Measurements from ENCODE around the gene CD28. TPM values are rescaled to one million over a fixed set of nuclear protein-coding genes. Genes with fewer than 3 reads are reported as not detected.

CD28 gene
- total RNA-seq, 2 donors from 2014 or later, result 0.05 to 0.51 TPM

DNA sequence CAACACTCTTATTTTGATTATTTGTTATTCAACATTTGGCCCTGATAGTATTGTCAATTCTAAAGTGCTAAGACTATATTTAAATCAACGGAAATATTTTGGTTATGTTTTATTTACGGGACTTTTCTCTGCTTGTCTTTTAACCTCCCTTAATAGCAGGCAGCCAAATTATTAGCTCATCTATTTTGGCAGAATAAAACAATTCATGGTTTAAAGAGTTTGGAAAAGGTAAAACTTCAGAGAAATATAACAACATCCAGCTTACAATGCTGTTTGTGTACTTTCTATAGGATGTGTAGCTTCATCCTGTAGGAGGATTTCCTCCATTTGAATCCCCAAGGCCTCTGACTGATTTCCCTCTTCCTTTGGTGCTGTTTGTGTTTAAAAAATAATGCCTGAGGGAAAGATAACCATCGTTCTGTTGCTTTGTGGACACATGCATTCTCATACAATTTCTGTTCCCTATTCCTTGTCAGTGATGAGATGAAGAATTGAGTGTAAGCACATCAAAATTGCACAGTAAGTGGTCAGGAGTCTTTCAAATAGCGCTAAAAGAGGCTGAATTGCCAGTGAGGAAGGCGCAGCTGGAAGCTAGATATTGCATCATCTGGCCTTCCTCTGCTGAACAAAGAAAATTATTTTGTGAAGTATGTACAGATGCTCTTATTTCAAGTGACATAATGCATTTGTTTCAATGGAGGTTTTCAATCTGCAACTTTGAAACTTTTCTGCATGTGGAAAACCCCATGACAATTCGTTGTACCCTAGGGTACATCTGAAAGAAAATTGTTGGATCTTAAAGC is 80.3 kb downstream of the CD28 start:
- Histone ChIP-seq H3K4me1 (replicated peaks) (no peaks in the 10 kb centered on the region), H3K27me3 (replicated peaks; ENCODE audit: insufficient read depth) (no peaks in the 10 kb centered on the region), H3K9me3 (no peaks in the 10 kb centered on the region), H3K36me3 (no peaks in the 10 kb centered on the region), H3K27ac (no peak overlapping the region), H3K4me3 (no peak overlapping the region)
- intact Hi-C loops (cut with DNase I), result no loop called here
- DNase-seq (ENCODE audit: low spot score), result no peak
- TF ChIP-seq POLR2AphosphoS5 (IDR thresholded peaks at IDR 0.05), result no peak
- 69% methylated on average over 6 of the region's 6 CpGs for WGBS

DNA sequence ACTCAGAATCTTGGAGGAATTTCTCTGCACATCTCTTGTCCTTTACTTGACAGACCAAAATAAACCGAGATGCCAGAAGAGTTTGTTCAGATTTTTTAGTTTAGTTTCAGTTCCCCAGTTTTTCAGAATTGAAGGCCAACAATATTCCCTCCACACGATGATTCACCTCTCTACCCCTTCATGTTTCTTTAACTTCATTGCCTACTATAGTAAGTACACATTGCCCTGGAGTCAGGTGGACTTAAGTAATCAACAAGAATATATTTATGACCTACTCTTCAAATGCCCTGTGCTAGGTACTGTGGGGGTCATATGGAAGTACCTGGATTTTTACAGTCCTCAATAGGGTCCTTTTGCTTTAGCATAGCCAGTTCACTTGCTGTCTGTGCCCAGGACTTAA is 81.5 kb downstream of the CD28 start:
- DNase-seq (ENCODE audit: low spot score), result no peak
- Histone ChIP-seq H3K4me1 (replicated peaks) (no peaks in the 10 kb centered on the region), H3K9me3 (no peaks in the 10 kb centered on the region), H3K4me3 (no peak overlapping the region), H3K36me3 (no peaks in the 10 kb centered on the region), H3K27me3 (replicated peaks; ENCODE audit: insufficient read depth) (no peaks in the 10 kb centered on the region), H3K27ac (no peak overlapping the region)
- WGBS, result 77% methylated on average over 2 of the region's 2 CpGs
- intact Hi-C loops (cut with DNase I), result no loop called here
- TF ChIP-seq POLR2AphosphoS5 (IDR thresholded peaks at IDR 0.05) (no peak), POLR2A (IDR thresholded peaks at IDR 0.05) (no peak)
- TF ChIP-seq, protein P1, sequence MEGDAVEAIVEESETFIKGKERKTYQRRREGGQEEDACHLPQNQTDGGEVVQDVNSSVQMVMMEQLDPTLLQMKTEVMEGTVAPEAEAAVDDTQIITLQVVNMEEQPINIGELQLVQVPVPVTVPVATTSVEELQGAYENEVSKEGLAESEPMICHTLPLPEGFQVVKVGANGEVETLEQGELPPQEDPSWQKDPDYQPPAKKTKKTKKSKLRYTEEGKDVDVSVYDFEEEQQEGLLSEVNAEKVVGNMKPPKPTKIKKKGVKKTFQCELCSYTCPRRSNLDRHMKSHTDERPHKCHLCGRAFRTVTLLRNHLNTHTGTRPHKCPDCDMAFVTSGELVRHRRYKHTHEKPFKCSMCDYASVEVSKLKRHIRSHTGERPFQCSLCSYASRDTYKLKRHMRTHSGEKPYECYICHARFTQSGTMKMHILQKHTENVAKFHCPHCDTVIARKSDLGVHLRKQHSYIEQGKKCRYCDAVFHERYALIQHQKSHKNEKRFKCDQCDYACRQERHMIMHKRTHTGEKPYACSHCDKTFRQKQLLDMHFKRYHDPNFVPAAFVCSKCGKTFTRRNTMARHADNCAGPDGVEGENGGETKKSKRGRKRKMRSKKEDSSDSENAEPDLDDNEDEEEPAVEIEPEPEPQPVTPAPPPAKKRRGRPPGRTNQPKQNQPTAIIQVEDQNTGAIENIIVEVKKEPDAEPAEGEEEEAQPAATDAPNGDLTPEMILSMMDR (IDR thresholded peaks at IDR 0.05), result no peak

Small RNA genes within 50 kb of the gene (small RNA-seq; reads per million reads assigned to genes)
- gene AC125238.1 (0 reads per million in 2 donors), gene RNU6-474P (0 reads per million in 2 donors)

Other genes with a start within 250 kb of the CD28 start
- 10 to 100 TPM; 27.6 to 35.0 TPM for gene RAPH1, start 171.3 kb upstream of the CD28 start, total RNA-seq
- under 1 TPM; 0.28 to 0.73 TPM for gene CTLA4, start 161.1 kb downstream of the CD28 start, total RNA-seq
- under 1 TPM in 1 of 2 donors, not detected in 1; 0.09 TPM for gene ICOS, start 230.1 kb downstream of the CD28 start, total RNA-seq

Data from prostate gland (tissue), 2 donors.